Keratinocyte (primary cell): Measurements from ENCODE around the gene LEKR1. TPM values are rescaled to one million over a fixed set of nuclear protein-coding genes. Genes with fewer than 3 reads are reported as not detected.

Experiments used
- DNase-seq: peaks from one replicate; pipeline ENCODE4 v3.0.0-alpha.2; 2011; ENCODE audit warnings: low read depth, missing footprints, low spot score
- FAIRE-seq: peaks from 2 replicates; lab custom pipeline; 2011; peaks lifted over from hg19 to GRCh38; lab: Jason Lieb, UNC
- H2AFZ ChIP-seq: 2 replicates; pipeline ENCODE4 v1.6.0; 2012; ENCODE audit warnings: low read length, control low read depth, inconsistent platforms; ENCODE audit not compliant: control insufficient read depth
- H3K27ac ChIP-seq: 2 replicates; pipeline ENCODE4 v1.5.1; 2011; ENCODE audit warnings: low read length; ENCODE audit not compliant: control insufficient read depth, insufficient read depth
- H3K27me3 ChIP-seq: 3 replicates; pipeline ENCODE4 v1.6.0; 2011; ENCODE audit warnings: low read length; ENCODE audit not compliant: control insufficient read depth, insufficient read depth; ENCODE audit errors: extremely low read depth
- H3K36me3 ChIP-seq, 2 experiments: 2 replicates in 1 of 2; 3 replicates in 1 of 2; pipeline ENCODE4 v1.5.1; 2011; ENCODE audit warnings: low read length in 2 of 2, mild to moderate bottlenecking in 1 of 2; ENCODE audit not compliant: control insufficient read depth in 2 of 2, insufficient read depth in 2 of 2; ENCODE audit errors: extremely low read depth in 1 of 2
- H3K4me1 ChIP-seq: 3 replicates; pipeline ENCODE4 v1.5.1; 2011; ENCODE audit warnings: low read length; ENCODE audit not compliant: control insufficient read depth, insufficient read depth; ENCODE audit errors: extremely low read depth
- H3K4me2 ChIP-seq: 3 replicates; pipeline ENCODE4 v1.6.0; 2011; ENCODE audit warnings: low read depth, low read length; ENCODE audit not compliant: control insufficient read depth, insufficient read depth; ENCODE audit errors: extremely low read depth
- H3K4me3 ChIP-seq, 3 experiments: fragments of 200-600 bp in 1 of 3; sonication (generic) in 1 of 3; 2 replicates in 2 of 3; 3 replicates in 1 of 3; pipeline ENCODE4 v1.5.1; 2011 to 2016; ENCODE audit warnings: low read length in 3 of 3, mild to moderate bottlenecking in 3 of 3, control low read depth in 2 of 3, inconsistent platforms in 1 of 3, low read depth in 1 of 3, mixed read lengths in 1 of 3, mixed run types in 1 of 3, moderate library complexity in 1 of 3; ENCODE audit not compliant: control insufficient read depth in 2 of 3, insufficient read depth in 2 of 3; ENCODE audit errors: extremely low read depth in 1 of 3
- H3K79me2 ChIP-seq: 2 replicates; pipeline ENCODE4 v1.6.0; 2012; ENCODE audit warnings: low read length; ENCODE audit not compliant: control insufficient read depth, insufficient read depth
- H3K9ac ChIP-seq: 3 replicates; pipeline ENCODE4 v1.6.0; 2011; ENCODE audit warnings: low read length; ENCODE audit not compliant: control insufficient read depth, insufficient read depth; ENCODE audit errors: extremely low read depth
- H3K9me1 ChIP-seq: 3 replicates; pipeline ENCODE4 v1.6.0; 2011; ENCODE audit warnings: low read length; ENCODE audit not compliant: control insufficient read depth, insufficient read depth; ENCODE audit errors: extremely low read depth
- H3K9me3 ChIP-seq: 2 replicates; pipeline ENCODE4 v1.5.1; 2012; ENCODE audit warnings: low read depth, low read length; ENCODE audit not compliant: control insufficient read depth
- H4K20me1 ChIP-seq: 3 replicates; pipeline ENCODE4 v1.6.0; 2011; ENCODE audit warnings: low read length; ENCODE audit not compliant: control insufficient read depth, insufficient read depth; ENCODE audit errors: extremely low read depth
- CTCF ChIP-seq, 3 experiments: IDR thresholded peaks in 1 of 3; conservative IDR thresholded peaks in 1 of 3; optimal IDR thresholded peaks in 1 of 3; 2 replicates in 2 of 3; 3 replicates in 1 of 3; pipeline versions ENCODE3 to v1.5.1; 2011; ENCODE audit warnings: low read length in 3 of 3, mild to moderate bottlenecking in 3 of 3, moderate library complexity in 2 of 3, control low read depth in 1 of 3, inconsistent platforms in 1 of 3; ENCODE audit not compliant: insufficient read depth in 2 of 3; ENCODE audit errors: extremely low read depth in 1 of 3
- EZH2 ChIP-seq: IDR thresholded peaks from one replicate; pipeline ENCODE4 v1.6.1; 2012; ENCODE audit warnings: inconsistent platforms, mild to moderate bottlenecking, low read length, moderate library complexity
- dilution Hi-C: fragments of 300-500 bp; cut with MboI; formaldehyde crosslinking; loops from one replicate; pipeline ENCODE4 v1.7.0; 2020; ENCODE audit warnings: low sequenced_read_pairs; ENCODE audit not compliant: extremely low pct_ligation_motif_present
- polyA plus RNA-seq, 5 experiments: library from polyadenylated mRNA; depleted of rRNA in 3 of 5; stranded (reverse) in 3 of 5; stranded (forward) in 1 of 5; unstranded in 1 of 5; fragments of >200 nt; gene quantifications; 1 replicate in 1 of 5; 2 replicates in 3 of 5; 3 replicates in 1 of 5; pipeline versions ENCODE4 v1.2.1 to v1.2.3, GENCODE V29; 2011 to 2012; ENCODE audit warnings: missing spikeins in 2 of 5, low read depth in 1 of 5, low replicate concordance in 1 of 5

The LEKR1 gene
- polyA plus RNA-seq, 1 donor (not counting 4 experiments of a cell fraction or from before 2014, with no cell fraction given): 0.63 TPM

DNA sequence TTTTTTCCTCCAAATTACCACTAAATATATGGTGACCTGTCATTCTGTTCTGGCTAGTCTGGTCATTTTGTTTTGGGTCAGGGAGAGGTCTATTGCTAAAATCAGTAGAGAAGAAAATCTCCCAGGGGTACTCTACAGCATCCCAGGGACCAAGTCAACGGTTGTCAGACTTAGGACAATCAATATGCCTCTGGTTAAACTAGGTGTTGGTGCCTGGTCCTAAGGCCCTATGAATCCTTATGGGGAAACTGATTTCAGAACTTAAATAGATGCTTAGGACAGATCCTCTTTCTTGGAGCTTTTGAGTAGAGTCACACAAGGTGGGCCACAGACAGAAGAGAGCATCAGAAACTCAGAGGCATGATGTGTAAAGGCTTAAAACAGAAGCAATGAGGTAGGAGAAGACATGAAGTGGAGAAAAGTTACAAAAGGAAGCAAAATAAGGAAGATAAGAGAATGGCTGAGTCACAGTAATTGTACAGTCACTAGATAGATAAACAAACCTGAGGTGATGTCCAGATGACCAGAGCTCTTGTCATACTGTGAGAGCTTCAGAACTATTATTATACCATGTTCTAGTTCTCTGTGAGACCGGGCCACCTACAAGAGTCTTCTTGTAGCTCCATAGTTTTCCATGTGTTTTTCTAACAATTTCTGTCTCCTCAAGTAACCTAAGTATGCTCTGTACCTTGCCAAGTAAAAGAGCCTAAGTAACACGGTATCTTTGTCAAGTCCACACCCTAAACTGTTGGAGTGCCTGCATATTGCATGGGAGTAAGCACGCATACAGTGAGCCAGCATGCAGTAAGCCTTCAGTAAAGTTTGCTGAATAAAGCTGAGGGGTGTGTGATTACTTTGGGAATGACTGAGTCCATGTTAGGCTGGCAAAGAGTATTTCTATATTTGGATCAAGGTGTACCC lies 44.6 kb upstream of the LEKR1 start:
- H3K4me3 ChIP-seq: peak overlapping the region in 1 of 3 experiments; percentile 16
- H3K4me1 ChIP-seq: peaks cover 48% of the 10 kb centered on the region
- dilution Hi-C loops: no loop called here
- H3K36me3 ChIP-seq: peaks cover 0 to 2% of the 10 kb centered on the region in 2 experiments
- no peaks in the 10 kb centered on the region for H3K9me3 ChIP-seq
- peaks cover 4% of the 10 kb centered on the region for H3K79me2 ChIP-seq
- H4K20me1 ChIP-seq: no peaks in the 10 kb centered on the region
- peak overlapping the region; percentile 54 for H3K9ac ChIP-seq
- peak overlapping the region; percentile 59 for H3K4me2 ChIP-seq
- peak overlapping the region; percentile 90 for H3K27ac ChIP-seq
- no peaks in the 10 kb centered on the region for H3K9me1 ChIP-seq
- H2AFZ ChIP-seq: peak overlapping the region; percentile 21
- DNase-seq (no peak), FAIRE-seq (peak; percentile 91)
- no peaks in the 10 kb centered on the region for H3K27me3 ChIP-seq
- no peak for TF ChIP-seq CTCF (optimal IDR thresholded peaks at IDR 0.05 in 1 of 3, IDR thresholded peaks at IDR 0.05 in 1 of 3, conservative IDR thresholded peaks at IDR 0.05 in 1 of 3; ENCODE audit: extremely low read depth in 1 of 3, insufficient read depth in 2 of 3, low read length in 3 of 3)
- no peak for TF ChIP-seq EZH2

DNA sequence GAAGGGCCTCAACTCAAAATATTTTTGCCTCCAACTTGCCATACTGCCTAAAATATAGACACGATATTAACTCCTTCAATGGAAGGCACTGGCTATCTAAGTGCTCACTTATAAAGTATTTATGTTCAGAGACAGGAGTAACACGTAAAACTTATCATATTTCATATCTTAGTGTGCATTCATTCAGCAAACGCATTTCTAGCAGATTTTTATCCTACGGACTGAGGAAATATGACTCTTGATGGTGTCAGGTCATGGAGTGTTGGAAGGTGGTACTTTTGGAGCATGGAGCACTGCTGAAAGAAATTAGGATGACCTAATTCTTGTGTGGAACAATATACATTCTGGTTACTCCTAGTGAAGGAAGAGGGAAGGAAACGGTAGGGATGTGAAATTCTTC lies 43.8 kb upstream of the LEKR1 start:
- Histone ChIP-seq H2AFZ (no peak overlapping the region), H3K9me3 (no peaks in the 10 kb centered on the region), H3K4me3 (no peak overlapping the region), H3K9ac (peak overlapping the region; percentile 54), H3K4me2 (peak overlapping the region; percentile 59), H4K20me1 (no peaks in the 10 kb centered on the region), H3K27me3 (no peaks in the 10 kb centered on the region), H3K79me2 (peaks cover 8% of the 10 kb centered on the region), H3K4me1 (peaks cover 54% of the 10 kb centered on the region), H3K36me3 (peaks cover 1 to 2% of the 10 kb centered on the region in 2 experiments), H3K27ac (peak overlapping the region; percentile 90), H3K9me1 (no peaks in the 10 kb centered on the region)
- dilution Hi-C loops: no loop called here
- TF ChIP-seq CTCF (optimal IDR thresholded peaks at IDR 0.05 in 1 of 3, IDR thresholded peaks at IDR 0.05 in 1 of 3, conservative IDR thresholded peaks at IDR 0.05 in 1 of 3; ENCODE audit: extremely low read depth in 1 of 3, insufficient read depth in 2 of 3, low read length in 3 of 3) (no peak), EZH2 (no peak)
- no peak for FAIRE-seq
- DNase-seq: no peak
